ENCODE data around the gene LRP5. TPM values are rescaled to one million over a fixed set of nuclear protein-coding genes. Genes with fewer than 3 reads are reported as not detected.
"Not testable (repeated sequence)": the region's sequence is repeated elsewhere in the genome, so short reads cannot be mapped to it uniquely, and the experiment has no call there.

LRP5 gene
- total RNA-seq, 4 donors from 2014 or later = 19.1 to 86.2 (median 43.9) TPM

GRCh38 chr11:68340784-68341556, 28.6 kb downstream of the LRP5 start:
- intact Hi-C loops (cut with DNase I; ENCODE audit: low total_unique reads) = no loop called here
- Histone ChIP-seq H3K36me3 (no peaks in the 10 kb centered on the region), H3K4me3 (no peak overlapping the region), H3K4me1 (peaks cover 0 to 21% of the 10 kb centered on the region in 2 donors), H3K9me3 (no peaks in the 10 kb centered on the region), H3K27me3 (no peaks in the 10 kb centered on the region), H3K27ac (no peak overlapping the region)
- TF ChIP-seq POLR2A (IDR thresholded peaks at IDR 0.05) = no peak
- no peak for TF ChIP-seq CTCF (IDR thresholded peaks at IDR 0.05)
- no peak for DNase-seq

- TF ChIP-seq POLR2A (IDR thresholded peaks at IDR 0.05) (no peak), CTCF (IDR thresholded peaks at IDR 0.05) (no peak)
- H3K27me3 ChIP-seq = no peaks in the 10 kb centered on the region
- no peak for DNase-seq
- H3K36me3 ChIP-seq = no peaks in the 10 kb centered on the region
- peaks cover 0 to 28% of the 10 kb centered on the region in 2 donors for H3K4me1 ChIP-seq
- H3K4me3 ChIP-seq = no peak overlapping the region
- intact Hi-C loops (cut with DNase I; ENCODE audit: low total_unique reads) = no loop called here
- peak overlapping the region; percentile 37 to 47 for H3K27ac ChIP-seq
- H3K9me3 ChIP-seq = no peaks in the 10 kb centered on the region
Observed at GRCh38 chr11:68341557-68342458, 29.4 kb downstream of the LRP5 start.

- intact Hi-C loops (cut with DNase I; ENCODE audit: low total_unique reads) = no loop called here
- H3K4me3 ChIP-seq = no peak overlapping the region
- H3K27me3 ChIP-seq = no peaks in the 10 kb centered on the region
- TF ChIP-seq POLR2A (IDR thresholded peaks at IDR 0.05) (no peak), CTCF (IDR thresholded peaks at IDR 0.05) (no peak)
- H3K27ac ChIP-seq = peak overlapping the region; percentile 43 to 47
- no peaks in the 10 kb centered on the region for H3K9me3 ChIP-seq
- DNase-seq = no peak
- H3K36me3 ChIP-seq = no peaks in the 10 kb centered on the region
- peaks cover 0 to 28% of the 10 kb centered on the region in 2 donors for H3K4me1 ChIP-seq
Observed at GRCh38 chr11:68342459-68343158, 30.2 kb downstream of the LRP5 start.

- H3K4me3 ChIP-seq = no peak overlapping the region
- peaks cover 0 to 17% of the 10 kb centered on the region in 2 donors for H3K4me1 ChIP-seq
- H3K36me3 ChIP-seq = no peaks in the 10 kb centered on the region
- DNase-seq = no peak
- H3K27ac ChIP-seq = no peak overlapping the region
- H3K27me3 ChIP-seq = no peaks in the 10 kb centered on the region
- intact Hi-C loops (cut with DNase I; ENCODE audit: low total_unique reads) = no loop called here
- no peak for TF ChIP-seq POLR2A (IDR thresholded peaks at IDR 0.05)
- no peak for TF ChIP-seq CTCF (IDR thresholded peaks at IDR 0.05)
- H3K9me3 ChIP-seq = no peaks in the 10 kb centered on the region
Observed at GRCh38 chr11:68343761-68344256, 31.4 kb downstream of the LRP5 start.

GRCh38 chr11:68344821-68345220, 32.4 kb downstream of the LRP5 start:
- not testable (repeated sequence) for DNase-seq, H3K27ac ChIP-seq
- H3K4me1 ChIP-seq = peaks cover 0 to 17% of the 10 kb centered on the region in 2 donors

More at GRCh38 chr11:68344821-68345220, 32.4 kb downstream of the LRP5 start:
- H3K9me3 ChIP-seq; intact Hi-C loops (cut with DNase I; ENCODE audit: low total_unique reads); H3K4me3 ChIP-seq; H3K27me3 ChIP-seq; H3K36me3 ChIP-seq: not testable (repeated sequence)
